Testis (tissue), 2 donors: ENCODE data around the gene PLA2G4E.

ENCODE experiments used
- POLR2A ChIP-seq: fragments of 450-650 bp; IDR thresholded peaks from one replicate; pipeline ENCODE4 v1.6.1; 2017; ENCODE audit warnings: antibody characterized with exemption, mild to moderate bottlenecking, moderate library complexity
- TF ChIP-seq, protein P1 (sequence below), 3 experiments: fragments of 450-650 bp in 2 of 3; fragments of 200-600 bp in 1 of 3; sonication (generic) in 1 of 3; IDR thresholded peaks; one replicate each; pipeline ENCODE4 v1.5.1; 2016 to 2019; ENCODE audit warnings: antibody characterized with exemption in 3 of 3, mild to moderate bottlenecking in 2 of 3, moderate library complexity in 1 of 3

DNA sequence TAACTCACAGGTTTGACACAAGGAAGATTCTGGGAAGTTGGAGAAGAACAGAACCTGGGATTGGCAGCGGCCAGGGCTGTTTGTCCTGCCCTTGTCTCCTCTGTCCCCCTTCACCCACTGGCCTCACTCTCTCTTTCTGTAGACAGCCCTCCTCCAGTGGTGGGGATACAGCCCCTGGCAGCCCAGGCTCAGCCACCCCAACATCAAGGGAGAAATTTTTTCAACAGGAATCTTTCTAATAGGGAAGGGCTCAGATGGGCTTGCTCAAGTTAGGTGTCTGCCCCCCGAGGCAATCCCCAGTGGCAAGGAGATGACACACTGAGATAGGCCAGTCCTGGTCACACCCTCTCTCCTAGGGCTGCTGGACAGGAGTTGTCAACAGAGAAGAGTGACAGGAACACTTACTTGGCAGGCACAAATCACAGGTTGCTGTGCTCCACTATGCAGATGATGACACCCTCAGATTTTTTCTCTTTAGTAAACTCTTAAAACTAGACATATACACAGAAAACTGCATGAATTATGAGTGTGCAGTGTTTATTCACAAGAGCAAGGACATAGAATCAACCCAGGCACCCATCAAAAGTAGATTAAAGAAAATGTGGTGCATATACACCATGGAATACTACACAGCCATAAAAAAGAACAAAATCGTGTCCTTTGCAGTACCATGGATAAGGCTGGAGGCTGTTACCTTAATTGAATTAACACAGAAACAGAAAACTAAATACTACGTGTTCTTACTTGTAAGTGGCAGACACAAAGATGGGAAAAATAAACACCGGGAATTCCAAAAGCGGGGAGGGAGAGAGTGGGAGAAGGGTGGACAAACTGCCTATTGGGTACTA, 37.2 kb upstream of the PLA2G4E start:
- TF ChIP-seq, protein P1, sequence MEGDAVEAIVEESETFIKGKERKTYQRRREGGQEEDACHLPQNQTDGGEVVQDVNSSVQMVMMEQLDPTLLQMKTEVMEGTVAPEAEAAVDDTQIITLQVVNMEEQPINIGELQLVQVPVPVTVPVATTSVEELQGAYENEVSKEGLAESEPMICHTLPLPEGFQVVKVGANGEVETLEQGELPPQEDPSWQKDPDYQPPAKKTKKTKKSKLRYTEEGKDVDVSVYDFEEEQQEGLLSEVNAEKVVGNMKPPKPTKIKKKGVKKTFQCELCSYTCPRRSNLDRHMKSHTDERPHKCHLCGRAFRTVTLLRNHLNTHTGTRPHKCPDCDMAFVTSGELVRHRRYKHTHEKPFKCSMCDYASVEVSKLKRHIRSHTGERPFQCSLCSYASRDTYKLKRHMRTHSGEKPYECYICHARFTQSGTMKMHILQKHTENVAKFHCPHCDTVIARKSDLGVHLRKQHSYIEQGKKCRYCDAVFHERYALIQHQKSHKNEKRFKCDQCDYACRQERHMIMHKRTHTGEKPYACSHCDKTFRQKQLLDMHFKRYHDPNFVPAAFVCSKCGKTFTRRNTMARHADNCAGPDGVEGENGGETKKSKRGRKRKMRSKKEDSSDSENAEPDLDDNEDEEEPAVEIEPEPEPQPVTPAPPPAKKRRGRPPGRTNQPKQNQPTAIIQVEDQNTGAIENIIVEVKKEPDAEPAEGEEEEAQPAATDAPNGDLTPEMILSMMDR (IDR thresholded peaks at IDR 0.05): no peak
- TF ChIP-seq POLR2A: no peak
